ENCODE results near the gene MVB12B. TPM values are rescaled to one million over a fixed set of nuclear protein-coding genes. Genes with fewer than 3 reads are reported as not detected.

Gene MVB12B
- total and polyA plus RNA-seq, 2 of the 13 experiments (the other 11 are each of a cell fraction or from before 2014, with no cell fraction given) = 12.1 to 30.1 TPM

DNA sequence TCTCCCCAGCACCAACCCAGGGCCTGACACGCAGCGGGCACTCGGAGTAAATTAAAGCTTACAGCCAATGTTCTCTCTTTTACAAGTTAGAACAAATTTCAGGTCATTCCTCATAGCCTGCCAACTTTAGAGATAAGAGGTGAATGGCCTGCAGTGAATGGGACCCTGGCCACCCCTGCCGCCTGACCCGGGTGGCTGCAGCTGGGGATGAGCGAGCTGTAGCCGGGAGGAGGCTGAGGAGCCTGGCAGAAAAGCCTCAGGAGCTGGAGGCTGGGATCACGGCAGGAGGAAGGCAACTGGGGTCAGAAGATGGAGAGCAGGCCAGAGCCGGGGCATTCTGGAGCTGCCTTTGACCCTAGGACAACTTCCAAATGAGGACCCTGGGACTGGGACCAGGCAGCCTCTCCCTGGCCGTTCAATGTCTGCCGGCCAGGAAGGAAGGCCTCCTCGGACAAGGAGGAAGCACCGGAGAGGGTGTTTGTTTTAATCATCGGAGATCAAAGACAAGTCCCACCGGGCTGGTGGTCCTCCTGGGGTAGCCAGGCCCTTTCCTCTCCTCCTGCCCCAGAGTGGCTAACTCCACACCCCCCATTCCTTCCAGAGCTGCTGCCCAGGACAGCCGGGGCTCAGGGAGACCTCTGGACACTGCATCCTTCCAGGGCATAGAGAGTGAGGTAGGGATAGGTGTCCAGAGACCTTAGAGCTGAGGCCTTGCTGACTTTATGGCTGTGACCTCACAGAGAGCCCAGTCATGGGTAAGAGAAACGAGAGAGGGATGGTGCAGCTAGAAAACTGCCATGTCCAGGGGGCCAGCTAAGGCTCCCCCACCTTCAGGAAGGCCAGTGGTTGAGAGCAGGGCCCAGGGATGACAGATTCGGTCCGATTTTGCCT is 199.8 kb downstream of the MVB12B start:
- FAIRE-seq (peak; percentile 32), DNase-seq (ENCODE audit: low spot score) (no peak), ATAC-seq (peak; percentile 53)
- Histone ChIP-seq H3K4me3 (replicated peaks in 1 of 3; ENCODE audit: insufficient read depth in 1 of 3, low read depth in 2 of 3, low read length in 3 of 3) (peak overlapping the region; percentile 0 to 65 (median 34); a peak in 5 of 6 replicates), H3K27ac (ENCODE audit: extremely low read length, insufficient read depth, low read length) (peak overlapping the region; percentile 91), H4K20me1 (ENCODE audit: insufficient read depth, low read length) (no peaks in the 10 kb centered on the region), H3K9me3 (ENCODE audit: low read length) (no peaks in the 10 kb centered on the region), H3K9ac (ENCODE audit: insufficient read depth, low read depth, low read length) (peak overlapping the region; percentile 71), H3K27me3 (ENCODE audit: control insufficient read depth in 1 of 2, insufficient read depth in 2 of 2, low read length in 2 of 2) (no peaks in the 10 kb centered on the region), H3K4me1 (ENCODE audit: insufficient read depth, low read length) (peaks cover 93% of the 10 kb centered on the region), H3K36me3 (replicated peaks in 1 of 2; ENCODE audit: control insufficient read depth in 1 of 2, insufficient read depth in 2 of 2, low read length in 2 of 2) (no peaks in the 10 kb centered on the region), H3K79me2 (ENCODE audit: insufficient read depth, low read length) (no peaks in the 10 kb centered on the region), H2AFZ (ENCODE audit: low read length) (peak overlapping the region; percentile 3), H3K4me2 (ENCODE audit: low read depth, low read length) (peak overlapping the region; percentile 85)
- ChIA-PET POLR2A (interaction anchor here (1.5 kb wide), 1 partner anchor 9 kb away, joined by 5 read pairs; no protein-coding TSS in a partner anchor), CTCF (ENCODE audit: low intra/inter-chr PET ratio, low total read pairs) (no interaction called here)
- no TSS peak for BruUV-seq (replicated peaks)
- intact Hi-C loops (cut with micrococcal nuclease; ENCODE audit: unreplicated experiment) (loop anchor here (1.0 kb wide), 2 partner anchors 9 to 25 kb away; no protein-coding TSS in a partner anchor), in situ Hi-C loops (cut with HindIII; ENCODE audit: extremely low pct_ligation_motif_present, low pct_unique_long_range_greater_than_20kb) (no loop called here)
- WGBS (ENCODE audit: low lambda C conversion rate) = 44% methylated on average over 9 of the region's 19 CpGs
- TF ChIP-seq, protein P1, sequence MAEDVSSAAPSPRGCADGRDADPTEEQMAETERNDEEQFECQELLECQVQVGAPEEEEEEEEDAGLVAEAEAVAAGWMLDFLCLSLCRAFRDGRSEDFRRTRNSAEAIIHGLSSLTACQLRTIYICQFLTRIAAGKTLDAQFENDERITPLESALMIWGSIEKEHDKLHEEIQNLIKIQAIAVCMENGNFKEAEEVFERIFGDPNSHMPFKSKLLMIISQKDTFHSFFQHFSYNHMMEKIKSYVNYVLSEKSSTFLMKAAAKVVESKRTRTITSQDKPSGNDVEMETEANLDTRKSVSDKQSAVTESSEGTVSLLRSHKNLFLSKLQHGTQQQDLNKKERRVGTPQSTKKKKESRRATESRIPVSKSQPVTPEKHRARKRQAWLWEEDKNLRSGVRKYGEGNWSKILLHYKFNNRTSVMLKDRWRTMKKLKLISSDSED (CRISPR knock-in tag; IDR thresholded peaks at IDR 0.05) = peak; percentile 84; the same call in 1 of the 2 replicates
- 0 out of 2 replicates have a peak, but pooled peaks have one; percentile 0 for TF ChIP-seq ZGPAT (CRISPR knock-in tag; IDR thresholded peaks at IDR 0.05)
- TF ChIP-seq ZNF597 (CRISPR knock-in tag; IDR thresholded peaks at IDR 0.05) = no peak
- no peak for TF ChIP-seq TBX2 (CRISPR knock-in tag; IDR thresholded peaks at IDR 0.05; ENCODE audit: borderline replicate concordance)
- peak; percentile 17 for TF ChIP-seq HNRNPLL (IDR thresholded peaks at IDR 0.05; ENCODE audit: low read depth, low read length, poor library complexity, severe bottlenecking)
- TF ChIP-seq HNRNPL (IDR thresholded peaks at IDR 0.05; ENCODE audit: low read depth, low read length) = 0 out of 2 replicates have a peak, but pooled peaks have one; percentile 43
- peak; percentile 46; the same call in 1 of the 2 replicates for TF ChIP-seq YEATS4 (CRISPR knock-in tag; IDR thresholded peaks at IDR 0.05; ENCODE audit: borderline replicate concordance)
- TF ChIP-seq ZNF770 (CRISPR knock-in tag; IDR thresholded peaks at IDR 0.05) = 0 out of 2 replicates have a peak, but pooled peaks have one; percentile 35
- TF ChIP-seq, protein P2, sequence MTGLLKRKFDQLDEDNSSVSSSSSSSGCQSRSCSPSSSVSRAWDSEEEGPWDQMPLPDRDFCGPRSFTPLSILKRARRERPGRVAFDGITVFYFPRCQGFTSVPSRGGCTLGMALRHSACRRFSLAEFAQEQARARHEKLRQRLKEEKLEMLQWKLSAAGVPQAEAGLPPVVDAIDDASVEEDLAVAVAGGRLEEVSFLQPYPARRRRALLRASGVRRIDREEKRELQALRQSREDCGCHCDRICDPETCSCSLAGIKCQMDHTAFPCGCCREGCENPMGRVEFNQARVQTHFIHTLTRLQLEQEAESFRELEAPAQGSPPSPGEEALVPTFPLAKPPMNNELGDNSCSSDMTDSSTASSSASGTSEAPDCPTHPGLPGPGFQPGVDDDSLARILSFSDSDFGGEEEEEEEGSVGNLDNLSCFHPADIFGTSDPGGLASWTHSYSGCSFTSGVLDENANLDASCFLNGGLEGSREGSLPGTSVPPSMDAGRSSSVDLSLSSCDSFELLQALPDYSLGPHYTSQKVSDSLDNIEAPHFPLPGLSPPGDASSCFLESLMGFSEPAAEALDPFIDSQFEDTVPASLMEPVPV (CRISPR knock-in tag; IDR thresholded peaks at IDR 0.05) = 0 out of 2 replicates have a peak, but pooled peaks have one; percentile 37
- TF ChIP-seq KDM2A (CRISPR knock-in tag; IDR thresholded peaks at IDR 0.05; ENCODE audit: borderline replicate concordance, low read depth) = peak; percentile 11; the same call in 1 of the 2 replicates
- TF ChIP-seq ASH2L (IDR thresholded peaks at IDR 0.05; ENCODE audit: insufficient read length, low read depth, low read length) = peak; percentile 17
- TF ChIP-seq DR1 (CRISPR knock-in tag; IDR thresholded peaks at IDR 0.05) = 0 out of 2 replicates have a peak, but pooled peaks have one; percentile 3
- peak; percentile 65; the same call in 1 of the 2 replicates for TF ChIP-seq ZNF263 (CRISPR knock-in tag; IDR thresholded peaks at IDR 0.05)
